Measurements from ENCODE around the gene MST1.
A peak's percentile ranks its signal among the peaks of the same experiment; 100 is the strongest.

MST1 gene

DNA sequence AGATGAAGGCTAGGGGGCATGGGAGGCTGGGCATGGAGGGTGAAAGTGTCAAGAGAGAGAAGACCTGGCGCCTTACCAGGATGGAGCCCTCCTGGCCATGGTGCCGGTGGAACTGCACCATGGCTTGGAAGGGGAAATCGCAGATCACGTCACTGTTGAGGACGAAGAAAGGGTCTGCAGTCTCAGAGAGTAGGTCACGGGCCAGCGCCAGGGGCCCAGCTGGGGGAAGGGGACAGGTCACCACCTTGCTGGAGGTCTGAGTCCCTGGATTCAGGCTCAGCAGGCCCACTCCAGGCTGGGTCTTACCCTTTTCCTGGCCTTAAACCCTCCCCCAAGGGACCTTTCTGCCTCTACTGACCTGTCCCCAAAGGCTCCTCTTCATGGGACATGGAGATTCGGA, 33.6 kb upstream of the MST1 start:
- no peaks in the 10 kb centered on the region for H3K27me3 ChIP-seq (ENCODE audit: insufficient read depth, low read length)
- peak overlapping the region; percentile 85 for H3K4me2 ChIP-seq (ENCODE audit: low read length)
- H3K36me3 ChIP-seq (ENCODE audit: insufficient read depth, low read length): peaks cover 43% of the 10 kb centered on the region
- peak overlapping the region; percentile 75 for H3K27ac ChIP-seq (ENCODE audit: low read depth, low read length, poor library complexity, severe bottlenecking)
- no peak overlapping the region for H2AFZ ChIP-seq (ENCODE audit: low read length)
- H3F3A ChIP-seq (ENCODE audit: insufficient read depth, low read length): no peaks in the 10 kb centered on the region
- no peaks in the 10 kb centered on the region for H3K9me3 ChIP-seq (ENCODE audit: low read length)
- H4K20me1 ChIP-seq (ENCODE audit: insufficient read depth, low read length): no peaks in the 10 kb centered on the region
- peaks cover 33% of the 10 kb centered on the region for H3K4me1 ChIP-seq (ENCODE audit: insufficient read depth, low read length, severe bottlenecking)
- H3K4me3 ChIP-seq (ENCODE audit: low read depth, low read length, poor library complexity, severe bottlenecking): peak overlapping the region; percentile 76
- TF ChIP-seq, protein P1, sequence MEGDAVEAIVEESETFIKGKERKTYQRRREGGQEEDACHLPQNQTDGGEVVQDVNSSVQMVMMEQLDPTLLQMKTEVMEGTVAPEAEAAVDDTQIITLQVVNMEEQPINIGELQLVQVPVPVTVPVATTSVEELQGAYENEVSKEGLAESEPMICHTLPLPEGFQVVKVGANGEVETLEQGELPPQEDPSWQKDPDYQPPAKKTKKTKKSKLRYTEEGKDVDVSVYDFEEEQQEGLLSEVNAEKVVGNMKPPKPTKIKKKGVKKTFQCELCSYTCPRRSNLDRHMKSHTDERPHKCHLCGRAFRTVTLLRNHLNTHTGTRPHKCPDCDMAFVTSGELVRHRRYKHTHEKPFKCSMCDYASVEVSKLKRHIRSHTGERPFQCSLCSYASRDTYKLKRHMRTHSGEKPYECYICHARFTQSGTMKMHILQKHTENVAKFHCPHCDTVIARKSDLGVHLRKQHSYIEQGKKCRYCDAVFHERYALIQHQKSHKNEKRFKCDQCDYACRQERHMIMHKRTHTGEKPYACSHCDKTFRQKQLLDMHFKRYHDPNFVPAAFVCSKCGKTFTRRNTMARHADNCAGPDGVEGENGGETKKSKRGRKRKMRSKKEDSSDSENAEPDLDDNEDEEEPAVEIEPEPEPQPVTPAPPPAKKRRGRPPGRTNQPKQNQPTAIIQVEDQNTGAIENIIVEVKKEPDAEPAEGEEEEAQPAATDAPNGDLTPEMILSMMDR (IDR thresholded peaks at IDR 0.05; ENCODE audit: low read length): no peak
- no peak for TF ChIP-seq EZH2 (IDR thresholded peaks at IDR 0.05; ENCODE audit: borderline replicate concordance, low read length)
- H3K9me2 ChIP-seq (ENCODE audit: low read depth, low read length): no peaks in the 10 kb centered on the region
- H3K79me2 ChIP-seq (ENCODE audit: insufficient read depth, low read length): no peaks in the 10 kb centered on the region
- H3K9ac ChIP-seq (ENCODE audit: low read length): peak overlapping the region; percentile 84

DNA sequence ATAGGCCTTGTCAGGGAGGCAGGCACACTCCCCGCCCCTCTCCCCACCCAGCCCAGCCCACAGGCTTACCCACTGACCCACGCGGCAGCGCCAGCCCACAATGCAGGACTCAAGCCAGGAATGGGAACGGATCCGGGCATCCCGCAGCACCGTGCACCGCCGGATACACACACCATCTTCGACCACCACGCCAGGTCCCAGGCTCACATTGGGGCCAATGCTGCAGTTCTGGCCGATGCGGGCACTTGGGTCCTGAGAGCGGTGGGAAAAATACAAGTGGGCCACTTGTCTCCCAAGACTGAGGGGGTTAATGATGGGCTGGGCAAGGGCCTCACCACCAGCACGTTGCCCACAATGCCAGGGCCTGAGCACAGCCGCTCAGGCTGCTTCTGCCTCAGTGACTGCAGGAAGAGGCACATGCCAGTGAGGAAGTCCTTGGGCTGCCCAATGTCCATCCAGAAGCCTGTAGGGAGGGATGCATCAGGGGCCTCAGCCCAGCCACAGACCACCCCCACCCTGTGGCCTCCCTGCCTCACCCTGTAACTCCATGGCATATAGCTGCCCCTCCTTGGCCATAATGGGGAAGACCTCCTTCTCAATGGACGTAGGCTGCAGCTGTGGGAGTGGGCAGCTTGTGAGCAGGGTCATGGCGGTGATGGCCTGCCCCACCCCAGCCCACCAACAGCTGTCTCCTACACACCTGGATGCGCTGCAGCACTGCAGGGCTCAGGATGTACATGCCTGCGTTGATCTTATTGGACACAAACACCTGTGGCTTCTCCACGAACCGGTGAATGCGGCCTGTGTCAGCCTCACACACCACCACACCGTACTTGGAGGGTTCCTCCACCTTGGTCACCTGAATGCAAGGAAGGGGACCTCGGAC, 32.9 kb upstream of the MST1 start:
- Histone ChIP-seq H4K20me1 (ENCODE audit: insufficient read depth, low read length) (no peaks in the 10 kb centered on the region), H3K36me3 (ENCODE audit: insufficient read depth, low read length) (peaks cover 47% of the 10 kb centered on the region), H3K27me3 (ENCODE audit: insufficient read depth, low read length) (no peaks in the 10 kb centered on the region), H3K9me2 (ENCODE audit: low read depth, low read length) (no peaks in the 10 kb centered on the region), H3K4me1 (ENCODE audit: insufficient read depth, low read length, severe bottlenecking) (peaks cover 29% of the 10 kb centered on the region), H3F3A (ENCODE audit: insufficient read depth, low read length) (no peaks in the 10 kb centered on the region), H3K4me2 (ENCODE audit: low read length) (peak overlapping the region; percentile 85), H3K27ac (ENCODE audit: low read depth, low read length, poor library complexity, severe bottlenecking) (no peak overlapping the region), H2AFZ (ENCODE audit: low read length) (no peak overlapping the region), H3K79me2 (ENCODE audit: insufficient read depth, low read length) (no peaks in the 10 kb centered on the region), H3K4me3 (ENCODE audit: low read depth, low read length, poor library complexity, severe bottlenecking) (peak overlapping the region; percentile 76), H3K9me3 (ENCODE audit: low read length) (no peaks in the 10 kb centered on the region), H3K9ac (ENCODE audit: low read length) (peak overlapping the region; percentile 84; the same call in 1 of the 2 replicates)
- TF ChIP-seq, protein P1 (IDR thresholded peaks at IDR 0.05; ENCODE audit: low read length): no peak
- TF ChIP-seq EZH2 (IDR thresholded peaks at IDR 0.05; ENCODE audit: borderline replicate concordance, low read length): no peak

DNA sequence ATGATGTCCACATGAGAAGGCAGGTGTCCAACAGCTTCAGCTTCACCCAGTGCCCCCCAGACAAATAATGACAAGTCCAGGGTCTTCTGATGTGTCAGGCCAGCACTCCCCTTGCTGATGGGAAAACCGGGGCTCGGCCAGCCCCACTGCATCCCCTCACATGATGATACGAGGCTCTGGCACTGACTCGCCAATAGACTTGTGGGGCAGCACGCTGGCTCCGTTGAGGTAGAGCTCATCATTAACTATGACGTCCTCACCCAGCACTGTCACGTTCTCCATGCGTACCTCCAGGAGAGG, 32.3 kb upstream of the MST1 start:
- Histone ChIP-seq H3F3A (ENCODE audit: insufficient read depth, low read length) (no peaks in the 10 kb centered on the region), H3K4me2 (ENCODE audit: low read length) (no peak overlapping the region), H2AFZ (ENCODE audit: low read length) (no peak overlapping the region), H3K27ac (ENCODE audit: low read depth, low read length, poor library complexity, severe bottlenecking) (no peak overlapping the region), H4K20me1 (ENCODE audit: insufficient read depth, low read length) (no peaks in the 10 kb centered on the region), H3K9me3 (ENCODE audit: low read length) (no peaks in the 10 kb centered on the region), H3K36me3 (ENCODE audit: insufficient read depth, low read length) (peaks cover 44% of the 10 kb centered on the region), H3K27me3 (ENCODE audit: insufficient read depth, low read length) (no peaks in the 10 kb centered on the region), H3K79me2 (ENCODE audit: insufficient read depth, low read length) (no peaks in the 10 kb centered on the region), H3K9me2 (ENCODE audit: low read depth, low read length) (no peaks in the 10 kb centered on the region), H3K9ac (ENCODE audit: low read length) (no peak overlapping the region), H3K4me1 (ENCODE audit: insufficient read depth, low read length, severe bottlenecking) (peaks cover 23% of the 10 kb centered on the region), H3K4me3 (ENCODE audit: low read depth, low read length, poor library complexity, severe bottlenecking) (no peak overlapping the region)
- TF ChIP-seq EZH2 (IDR thresholded peaks at IDR 0.05; ENCODE audit: borderline replicate concordance, low read length): no peak
- TF ChIP-seq, protein P1 (IDR thresholded peaks at IDR 0.05; ENCODE audit: low read length): no peak
